Measurements from ENCODE around the gene TALDO1.

DNA sequence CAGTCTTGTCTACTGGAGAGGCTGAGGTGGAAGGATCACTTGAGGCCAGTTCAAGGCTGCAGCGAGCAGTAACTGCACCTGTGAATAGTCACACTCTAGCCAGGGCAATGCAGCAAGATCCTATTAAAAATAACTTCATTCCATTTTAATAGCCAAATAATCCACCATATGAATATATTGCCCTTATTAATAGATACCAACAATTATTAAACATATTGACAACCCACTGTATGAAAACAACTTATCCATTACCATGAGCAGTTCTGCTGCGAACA is 19.6 kb downstream of the TALDO1 start:
- TF ChIP-seq, protein P1, sequence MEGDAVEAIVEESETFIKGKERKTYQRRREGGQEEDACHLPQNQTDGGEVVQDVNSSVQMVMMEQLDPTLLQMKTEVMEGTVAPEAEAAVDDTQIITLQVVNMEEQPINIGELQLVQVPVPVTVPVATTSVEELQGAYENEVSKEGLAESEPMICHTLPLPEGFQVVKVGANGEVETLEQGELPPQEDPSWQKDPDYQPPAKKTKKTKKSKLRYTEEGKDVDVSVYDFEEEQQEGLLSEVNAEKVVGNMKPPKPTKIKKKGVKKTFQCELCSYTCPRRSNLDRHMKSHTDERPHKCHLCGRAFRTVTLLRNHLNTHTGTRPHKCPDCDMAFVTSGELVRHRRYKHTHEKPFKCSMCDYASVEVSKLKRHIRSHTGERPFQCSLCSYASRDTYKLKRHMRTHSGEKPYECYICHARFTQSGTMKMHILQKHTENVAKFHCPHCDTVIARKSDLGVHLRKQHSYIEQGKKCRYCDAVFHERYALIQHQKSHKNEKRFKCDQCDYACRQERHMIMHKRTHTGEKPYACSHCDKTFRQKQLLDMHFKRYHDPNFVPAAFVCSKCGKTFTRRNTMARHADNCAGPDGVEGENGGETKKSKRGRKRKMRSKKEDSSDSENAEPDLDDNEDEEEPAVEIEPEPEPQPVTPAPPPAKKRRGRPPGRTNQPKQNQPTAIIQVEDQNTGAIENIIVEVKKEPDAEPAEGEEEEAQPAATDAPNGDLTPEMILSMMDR (IDR thresholded peaks at IDR 0.05; ENCODE audit: insufficient read depth, low read depth, low read length) = no peak
- TF ChIP-seq EZH2 (IDR thresholded peaks at IDR 0.05; ENCODE audit: insufficient read depth, low read length) = no peak

All from astrocyte (in vitro differentiated cells and primary cell).